Pancreas (tissue), 10 donors: Measurements from ENCODE around the gene HASPIN. TPM values are rescaled to one million over a fixed set of nuclear protein-coding genes. Genes with fewer than 3 reads are reported as not detected.

Source experiments
- ATAC-seq, 4 donors: fragments of 200-7000 bp; cut with Tn5 transposase; one replicate each; pipeline versions ENCODE4 v1.8.0 to v1.9.1; 2020; ENCODE audit warnings: mild to moderate bottlenecking in 4 of 4, moderate library complexity in 4 of 4
- DNase-seq, 6 donors: peaks; one replicate each; pipeline ENCODE4 v3.0.0-alpha.2; 2020
- FAIRE-seq: peaks from 2 replicates; lab custom pipeline; 2012; peaks lifted over from hg19 to GRCh38; lab: Jason Lieb, UNC
- H3K27ac ChIP-seq, 4 donors: fragments of 200-600 bp; sonication (generic); 1 replicate in 3 of 4; 2 replicates in 1 of 4; pipeline versions ENCODE4 v1.5.0 to v1.8.0; 2020
- H3K27me3 ChIP-seq, 4 donors: fragments of 200-600 bp; one replicate each; pipeline ENCODE4 v1.8.0; 2021
- H3K36me3 ChIP-seq, 3 donors: fragments of 200-600 bp; sonication (generic) in 1 of 3; one replicate each; pipeline versions ENCODE4 v1.5.0 to v1.8.0; 2020 to 2021
- H3K4me1 ChIP-seq, 3 donors: fragments of 200-600 bp; one replicate each; pipeline ENCODE4 v1.8.0; 2021
- H3K4me3 ChIP-seq, 4 donors: fragments of 200-600 bp; sonication (generic) in 2 of 4; one replicate each; pipeline versions ENCODE4 v1.5.0 to v1.8.0; 2020 to 2021
- H3K9me3 ChIP-seq, 4 donors: fragments of 200-600 bp; one replicate each; pipeline ENCODE4 v1.8.0; 2021
- CTCF ChIP-seq, 4 donors: fragments of 200-600 bp; sonication (generic) in 3 of 4; IDR thresholded peaks; one replicate each; pipeline versions ENCODE4 v1.5.0 to v1.8.0; 2021; ENCODE audit warnings: antibody characterized with exemption in 4 of 4
- WGBS, 2 donors: extraction: QIAGEN DNeasy Blood & Tissue Kit; methylation state at CpG; one replicate each; pipeline ENCODE4 v1.1.7; 2013; 5-methylcytosine and 5-hydroxymethylcytosine counted together
- intact Hi-C, 3 donors: fragments of 100-400 bp; cut with DNase I; formaldehyde crosslinking; loops; one replicate each; pipeline versions ENCODE4 v1.11.1 to v1.14.2; 2022
- polyA plus RNA-seq, 2 donors: library from polyadenylated mRNA; stranded (reverse); fragments of 200-250 nt; gene quantifications; one replicate each; pipeline ENCODE4 v1.2.3, GENCODE V29; 2013
- total RNA-seq, 6 donors: library from RNA; stranded (reverse); fragmentation: NEBNext Ultra II Directional in 4 of 6; extraction: Animal tissue kit (Norgen Biotek cat#: 25700) in 4 of 6; gene quantifications; one replicate each; pipeline versions ENCODE4 v1.2.1 to v1.2.4, GENCODE V29; 2021 to 2023
- donor health status: healthy with polysubstance abuse.
- donor health status: DM: no; HTN: no; CAD: no; lungs with moderate emphysema.
- donor health status: DM: no; HTN: no; CAD: no.
- donor health status: control.
- donor health status: control.
- donor health status: Bipolar disorder and iron deficiency.
- donor health status: DM: yes; HTN: yes; CAD: no.
- donor health status: DM: no; HTN: no; CAD: no.
- donor health status: DM: no; HTN: no; CAD: no.
- donor health status: DM: yes; HTN: yes; CAD: no.

HASPIN gene
- total and polyA plus RNA-seq, 8 donors: 0.05 to 0.31 (median 0.21) TPM; not detected in 2

DNA sequence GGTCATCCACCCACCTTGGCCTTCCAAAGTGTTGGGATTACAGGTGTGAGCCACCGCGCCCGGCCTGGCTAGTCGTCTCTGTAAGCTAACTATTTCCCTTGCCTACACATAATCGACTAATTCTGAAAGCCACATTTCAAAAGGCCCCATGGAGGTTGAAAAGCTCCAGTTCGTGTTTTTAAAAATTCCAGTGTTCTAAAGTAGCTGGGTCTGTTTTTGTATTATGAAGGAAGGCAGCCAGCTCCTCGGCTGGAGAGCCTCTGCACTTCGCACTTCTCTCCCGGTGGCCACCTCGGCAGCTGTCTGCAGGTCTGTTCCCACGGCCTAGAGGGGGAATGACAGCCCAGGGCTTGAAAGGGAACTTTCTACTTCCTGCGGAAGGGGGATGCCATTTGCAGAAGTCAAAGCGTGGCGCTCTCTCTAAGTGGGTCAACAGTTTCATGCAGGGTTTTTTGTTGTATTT, 16.9 kb downstream of the HASPIN start:
- H3K9me3 ChIP-seq: no peaks in the 10 kb centered on the region
- peaks cover 7 to 9% (median 9%) of the 10 kb centered on the region in 3 donors for H3K4me1 ChIP-seq
- H3K36me3 ChIP-seq: no peaks in the 10 kb centered on the region
- H3K4me3 ChIP-seq: no peak overlapping the region
- TF ChIP-seq CTCF (IDR thresholded peaks at IDR 0.05): no peak
- 79 to 82% methylated on average over 14 of the region's 14 CpGs for WGBS, 2 donors
- no peak overlapping the region for H3K27ac ChIP-seq
- no peak for DNase-seq
- intact Hi-C loops: no loop called here
- no peaks in the 10 kb centered on the region for H3K27me3 ChIP-seq
- FAIRE-seq: no peak
- ATAC-seq: no peak

GRCh38 chr17:3744014-3744413, 20.3 kb downstream of the HASPIN start:
- Histone ChIP-seq H3K27me3 (no peaks in the 10 kb centered on the region), H3K4me1 (peaks cover 0 to 1% (median under 1%) of the 10 kb centered on the region in 3 donors), H3K27ac (no peak overlapping the region), H3K9me3 (no peaks in the 10 kb centered on the region), H3K36me3 (no peaks in the 10 kb centered on the region), H3K4me3 (no peak overlapping the region)
- TF ChIP-seq CTCF (IDR thresholded peaks at IDR 0.05): no peak
- ATAC-seq: no peak
- FAIRE-seq: no peak
- 78 to 83% methylated on average over 3 of the region's 3 CpGs for WGBS, 2 donors
- intact Hi-C loops: no loop called here
- no peak for DNase-seq

DNA sequence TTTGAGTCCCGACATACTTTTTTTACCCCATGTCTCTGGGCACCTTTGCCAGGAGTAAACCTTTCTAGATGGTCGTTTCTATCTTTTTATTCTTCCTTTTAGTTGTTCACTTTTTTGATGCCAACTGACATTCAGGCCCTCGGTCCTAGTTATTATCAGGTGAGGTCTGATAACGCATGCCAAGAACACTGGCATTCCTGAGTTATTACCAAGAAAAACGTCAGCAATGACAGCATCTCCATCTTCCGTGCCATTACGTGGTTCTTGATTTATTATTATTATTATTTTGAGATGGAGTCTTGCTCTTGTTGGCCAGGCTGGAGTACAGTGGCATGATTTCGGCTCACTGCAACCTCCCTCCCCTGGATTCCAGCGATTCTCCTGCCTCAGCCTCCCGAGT, 21.4 kb downstream of the HASPIN start:
- ATAC-seq (no peak), FAIRE-seq (no peak), DNase-seq (no peak)
- TF ChIP-seq CTCF (IDR thresholded peaks at IDR 0.05): no peak
- Histone ChIP-seq H3K9me3 (no peaks in the 10 kb centered on the region), H3K36me3 (no peaks in the 10 kb centered on the region), H3K4me1 (no peaks in the 10 kb centered on the region), H3K27ac (no peak overlapping the region), H3K27me3 (no peaks in the 10 kb centered on the region), H3K4me3 (no peak overlapping the region)
- intact Hi-C loops: no loop called here
- WGBS, 2 donors: 68 to 70% methylated on average over 10 of the region's 10 CpGs

- no peak for ATAC-seq
- Histone ChIP-seq H3K36me3 (no peaks in the 10 kb centered on the region), H3K4me3 (no peak overlapping the region), H3K9me3 (no peaks in the 10 kb centered on the region), H3K4me1 (no peaks in the 10 kb centered on the region), H3K27me3 (no peaks in the 10 kb centered on the region), H3K27ac (no peak overlapping the region)
- FAIRE-seq: no peak
- intact Hi-C loops: no loop called here
- 77 to 81% methylated on average over 9 of the region's 9 CpGs for WGBS, 2 donors
- TF ChIP-seq CTCF (IDR thresholded peaks at IDR 0.05): no peak
- DNase-seq: no peak
These were observed 24.1 kb downstream of the HASPIN start for GRCh38 chr17:3747805-3748204.

DNA sequence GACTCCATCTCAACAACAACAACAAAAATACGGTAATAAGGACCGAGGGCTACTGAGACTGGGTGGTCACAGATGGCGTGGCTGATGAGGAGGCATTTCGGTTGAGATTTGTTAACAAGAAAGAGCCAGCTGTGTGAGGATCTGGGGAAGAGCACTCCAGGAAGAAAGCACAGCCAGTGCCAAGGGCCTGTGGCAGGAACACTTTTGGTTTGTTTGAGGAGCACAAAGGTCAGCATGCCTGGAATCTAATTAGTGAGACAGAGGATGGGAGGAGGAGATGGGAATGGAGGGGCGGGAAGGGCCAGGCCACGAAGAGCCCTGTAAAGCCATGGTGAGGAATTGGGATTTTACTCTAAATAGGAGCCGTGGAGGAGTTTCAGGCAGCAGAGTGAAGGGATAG, 24.9 kb downstream of the HASPIN start:
- 77% methylated on average over 7 of the region's 7 CpGs for WGBS, 2 donors
- FAIRE-seq (no peak), DNase-seq (no peak), ATAC-seq (no peak)
- intact Hi-C loops: no loop called here
- Histone ChIP-seq H3K36me3 (no peaks in the 10 kb centered on the region), H3K9me3 (no peaks in the 10 kb centered on the region), H3K27ac (no peak overlapping the region), H3K27me3 (no peaks in the 10 kb centered on the region), H3K4me3 (no peak overlapping the region), H3K4me1 (no peaks in the 10 kb centered on the region)
- no peak for TF ChIP-seq CTCF (IDR thresholded peaks at IDR 0.05)
